A549 (cell line): ENCODE measurements around the gene NUP205. TPM values are rescaled to one million over a fixed set of nuclear protein-coding genes. Genes with fewer than 3 reads are reported as not detected.

ENCODE experiments used
- ATAC-seq, 2 experiments: fragments of 200-7000 bp in 1 of 2; fragments of >200 bp in 1 of 2; cut with Nextera tagmentation in 1 of 2; cut with Tn5 transposase in 1 of 2; 3 replicates each; pipeline versions ENCODE4 v1.8.0 to v1.9.1; 2018 to 2020; ENCODE audit warnings: mild to moderate bottlenecking in 1 of 2, moderate library complexity in 1 of 2
- CTCF ChIA-PET: fragments of 300-600 bp; sonication (Branson Sonifier 250); formaldehyde crosslinking; extraction: SDS; loops from one replicate; lab custom pipeline; 2021; ENCODE audit warnings: antibody characterized with exemption, inconsistent platforms; lab: Yijun Ruan, JAX
- POLR2A ChIA-PET: fragments of 350-600 bp; formaldehyde crosslinking; extraction: SDS; loops from one replicate; lab custom pipeline; 2021; ENCODE audit warnings: antibody characterized with exemption, inconsistent platforms; lab: Yijun Ruan, JAX
- DNase-seq, 2 experiments: peaks; one replicate each; pipeline versions ENCODE4 v3.0.0 to v3.0.0-alpha.2; 2011 to 2016; ENCODE audit warnings: low read depth in 1 of 2, low spot score in 1 of 2
- FAIRE-seq: peaks from 2 replicates; lab custom pipeline; 2011; peaks lifted over from hg19 to GRCh38; lab: Jason Lieb, UNC
- H3K27ac ChIP-seq, 2 experiments: fragments of >200 bp; sonication (Bioruptor Twin); formaldehyde crosslinking; 3 replicates each; pipeline ENCODE4 v1.5.1; 2016 to 2017
- H3K4me1 ChIP-seq: fragments of >200 bp; sonication (Bioruptor Twin); formaldehyde crosslinking; 3 replicates; pipeline ENCODE4 v1.6.1; 2016
- H3K4me2 ChIP-seq: fragments of >200 bp; sonication (Bioruptor Twin); formaldehyde crosslinking; 3 replicates; pipeline ENCODE4 v1.6.1; 2016
- H3K4me3 ChIP-seq: fragments of >200 bp; sonication (Bioruptor Twin); formaldehyde crosslinking; 3 replicates; pipeline ENCODE4 v1.5.1; 2016
- H3K9me3 ChIP-seq: fragments of >200 bp; sonication (Bioruptor Twin); formaldehyde crosslinking; 3 replicates; pipeline ENCODE4 v1.6.1; 2016
- CBX2 ChIP-seq: fragments of 200-600 bp; sonication (generic); IDR thresholded peaks from 2 replicates; pipeline ENCODE4 v1.6.1; 2016; ENCODE audit warnings: low read depth, mild to moderate bottlenecking, borderline replicate concordance
- CEBPB ChIP-seq, 2 experiments: fragments of >200 bp in 1 of 2; sonication (Bioruptor Twin) in 1 of 2; formaldehyde crosslinking in 1 of 2; IDR thresholded peaks; 2 replicates each; pipeline ENCODE4 v1.6.1; 2012 to 2016
- CHD4 ChIP-seq: fragments of 200-600 bp; sonication (generic); IDR thresholded peaks from 2 replicates; pipeline ENCODE4 v1.6.1; 2016; ENCODE audit warnings: antibody characterized with exemption, mild to moderate bottlenecking, borderline replicate concordance
- CTCF ChIP-seq: fragments of >200 bp; sonication (Bioruptor Twin); formaldehyde crosslinking; IDR thresholded peaks from 3 replicates; pipeline ENCODE4 v1.5.1; 2016
- EHF ChIP-seq: fragments of 250-450 bp; sonication (Bioruptor Pico); IDR thresholded peaks from 2 replicates; pipeline ENCODE4 v1.5.0; 2020; ENCODE audit warnings: mild to moderate bottlenecking
- ELK1 ChIP-seq: fragments of 150-350 bp; IDR thresholded peaks from 2 replicates; pipeline ENCODE4 v1.6.1; 2014; ENCODE audit warnings: low read depth, mild to moderate bottlenecking, low read length
- EP300 ChIP-seq, 2 experiments: fragments of >200 bp; sonication (Bioruptor Twin); formaldehyde crosslinking; IDR thresholded peaks; 2 replicates in 1 of 2; 3 replicates in 1 of 2; pipeline ENCODE4 v1.6.1; 2016 to 2017
- ESRRA ChIP-seq: fragments of 150-350 bp; IDR thresholded peaks from 2 replicates; pipeline ENCODE4 v1.6.1; 2014; ENCODE audit warnings: mild to moderate bottlenecking, low read length, borderline replicate concordance
- FOSB ChIP-seq: fragments of 250-450 bp; sonication (Bioruptor Pico); IDR thresholded peaks from 2 replicates; pipeline ENCODE4 v1.5.0; 2020; ENCODE audit warnings: mild to moderate bottlenecking, moderate library complexity
- FOXS1 ChIP-seq: fragments of 250-450 bp; sonication (Bioruptor Pico); IDR thresholded peaks from 2 replicates; pipeline ENCODE4 v1.5.0; 2020; ENCODE audit warnings: mild to moderate bottlenecking, moderate library complexity
- HEYL ChIP-seq: fragments of 250-450 bp; sonication (Bioruptor Pico); IDR thresholded peaks from 2 replicates; pipeline ENCODE4 v1.8.0; 2021; ENCODE audit warnings: mild to moderate bottlenecking, moderate library complexity
- JUNB ChIP-seq: fragments of >200 bp; sonication (Bioruptor Twin); formaldehyde crosslinking; IDR thresholded peaks from 2 replicates; pipeline ENCODE4 v1.6.1; 2016
- KDM5A ChIP-seq: fragments of 200-600 bp; sonication (generic); IDR thresholded peaks from 2 replicates; pipeline ENCODE4 v1.6.1; 2016; ENCODE audit warnings: antibody characterized with exemption, mild to moderate bottlenecking
- MAFK ChIP-seq: fragments of 450-650 bp; IDR thresholded peaks from 2 replicates; pipeline ENCODE4 v1.6.1; 2014; ENCODE audit not compliant: partially characterized antibody
- MAX ChIP-seq: IDR thresholded peaks from 2 replicates; pipeline ENCODE4 v1.6.1; 2012
- MAZ ChIP-seq: fragments of 150-350 bp; IDR thresholded peaks from 2 replicates; pipeline ENCODE4 v1.6.1; 2014; ENCODE audit warnings: antibody characterized with exemption, low read depth, low read length, borderline replicate concordance
- NFE2L2 ChIP-seq: fragments of 150-350 bp; conservative IDR thresholded peaks from 2 replicates; pipeline ENCODE4 v1.6.1; 2014; ENCODE audit warnings: low read length
- NR3C1 ChIP-seq: fragments of >200 bp; sonication (Bioruptor Twin); formaldehyde crosslinking; IDR thresholded peaks from 3 replicates; pipeline ENCODE4 v1.6.1; 2017
- PBX3 ChIP-seq: IDR thresholded peaks from 2 replicates; pipeline ENCODE4 v1.6.1; 2012
- POLR2AphosphoS2 ChIP-seq: conservative IDR thresholded peaks from 2 replicates; pipeline ENCODE4 v1.6.1; 2012; ENCODE audit warnings: low read length, improper control_type of control experiment, inconsistent platforms
- RAD21 ChIP-seq, 2 experiments: fragments of >200 bp in 1 of 2; sonication (Bioruptor Twin) in 1 of 2; formaldehyde crosslinking in 1 of 2; IDR thresholded peaks in 1 of 2; conservative IDR thresholded peaks in 1 of 2; 2 replicates in 1 of 2; 3 replicates in 1 of 2; pipeline ENCODE4 v1.6.1; 2012 to 2018; ENCODE audit warnings: inconsistent platforms in 1 of 2
- REST ChIP-seq: fragments of 200-600 bp; sonication (generic); IDR thresholded peaks from 2 replicates; pipeline ENCODE4 v1.6.1; 2016; ENCODE audit warnings: antibody characterized with exemption, mild to moderate bottlenecking, moderate library complexity
- RFX5 ChIP-seq: fragments of 450-650 bp; IDR thresholded peaks from 2 replicates; pipeline ENCODE4 v1.7.1; 2014; ENCODE audit warnings: antibody characterized with exemption, mild to moderate bottlenecking, moderate library complexity
- SMC3 ChIP-seq: fragments of >200 bp; sonication (Bioruptor Twin); formaldehyde crosslinking; IDR thresholded peaks from 3 replicates; pipeline ENCODE4 v1.6.1; 2018; ENCODE audit warnings: inconsistent platforms
- TFCP2L1 ChIP-seq: fragments of 250-450 bp; sonication (Bioruptor Pico); IDR thresholded peaks from 2 replicates; pipeline ENCODE4 v1.5.0; 2021; ENCODE audit warnings: mild to moderate bottlenecking
- USF2 ChIP-seq: fragments of 450-650 bp; IDR thresholded peaks from 2 replicates; pipeline ENCODE4 v1.6.1; 2014; ENCODE audit warnings: antibody characterized with exemption
- ZC3H11A ChIP-seq: fragments of 450-650 bp; IDR thresholded peaks from 2 replicates; pipeline ENCODE4 v1.6.1; 2014; ENCODE audit warnings: antibody characterized with exemption, mild to moderate bottlenecking
- ZFP36 ChIP-seq: fragments of 450-650 bp; IDR thresholded peaks from 2 replicates; pipeline ENCODE4 v1.6.1; 2014; ENCODE audit warnings: borderline replicate concordance; ENCODE audit not compliant: partially characterized antibody
- ZSCAN20 ChIP-seq: fragments of 250-450 bp; sonication (Bioruptor Pico); IDR thresholded peaks from 2 replicates; pipeline ENCODE4 v1.8.0; 2022; ENCODE audit warnings: mild to moderate bottlenecking, moderate library complexity
- WGBS: methylation state at CpG from one replicate; pipeline ENCODE4 v1.1.6; 2017; ENCODE audit errors: missing lambda C conversion rate; 5-methylcytosine and 5-hydroxymethylcytosine counted together
- polyA plus RNA-seq, 4 experiments: library from polyadenylated mRNA; depleted of rRNA in 3 of 4; stranded (reverse); fragments of >200 nt; fragmentation: RNase III in 1 of 4; extraction: RNeasy Plus Mini Kit Qiagen cat#74134 plus additional on column Dnase treatment in 1 of 4; gene quantifications; 2 replicates in 3 of 4; 3 replicates in 1 of 4; pipeline ENCODE4 v1.2.3, GENCODE V29; 2011 to 2017

Gene NUP205
- polyA plus RNA-seq, 2 of the 4 experiments (the other 2 are of a cell fraction) = 55.0 to 119 TPM

- ATAC-seq (no peak), FAIRE-seq (no peak), DNase-seq (no peak)
- Histone ChIP-seq H3K27ac (no peak overlapping the region), H3K9me3 (no peaks in the 10 kb centered on the region), H3K4me1 (peaks cover 8% of the 10 kb centered on the region), H3K4me2 (no peak overlapping the region), H3K4me3 (no peak overlapping the region)
- 90% methylated on average over 6 of the region's 6 CpGs for WGBS
- TF ChIP-seq ESRRA (no peak), MAZ (no peak), FOSB (CRISPR knock-in tag) (no peak), ZFP36 (no peak), PBX3 (no peak), ZC3H11A (no peak), FOXS1 (no peak), MAFK (no peak), RFX5 (no peak), JUNB (no peak), RAD21 (conservative IDR thresholded peaks at IDR 0.05 in 1 of 2, IDR thresholded peaks at IDR 0.05 in 1 of 2) (no peak), NFE2L2 (no peak), ZSCAN20 (CRISPR knock-in tag) (no peak), SMC3 (no peak), CTCF (no peak)
- CTCF ChIA-PET = no interaction called here
- POLR2A ChIA-PET = no interaction called here
These were observed 35.2 kb upstream of the NUP205 start for GRCh38 chr7:135522509-135522908.

- Histone ChIP-seq H3K4me1 (peaks cover 8% of the 10 kb centered on the region), H3K27ac (no peak overlapping the region)
- no peak for TF ChIP-seq MAX
- TF ChIP-seq FOXS1 = no peak
- no peak for TF ChIP-seq CBX2
- no peak for TF ChIP-seq ELK1
- no peak for TF ChIP-seq HEYL (CRISPR knock-in tag)
- no peak for TF ChIP-seq USF2
- TF ChIP-seq NR3C1 = no peak
- TF ChIP-seq SMC3 = no peak
- TF ChIP-seq KDM5A = no peak
- TF ChIP-seq ESRRA = no peak
- TF ChIP-seq EP300 (IDR thresholded peaks at IDR 0.05) = no peak
- TF ChIP-seq POLR2AphosphoS2 = no peak
- no peak for TF ChIP-seq RFX5
- no peak for TF ChIP-seq CEBPB (IDR thresholded peaks at IDR 0.05)
- TF ChIP-seq EHF (CRISPR knock-in tag) = no peak
- TF ChIP-seq PBX3 = no peak
- no peak for TF ChIP-seq REST
- TF ChIP-seq CHD4 = no peak
- TF ChIP-seq TFCP2L1 (CRISPR knock-in tag) = no peak
- TF ChIP-seq, all 56 proteins: peak for 0
- POLR2A ChIA-PET = interaction anchor here (0.7 kb wide), 1 partner anchor 27 kb away, joined by 3 read pairs; no protein-coding TSS in a partner anchor
- 79% methylated on average over 1 of the region's 1 CpG for WGBS
- DNase-seq (no peak), FAIRE-seq (no peak), ATAC-seq (no peak)
- CTCF ChIA-PET = interaction anchor here (1.3 to 2.0 kb wide), 3 partner anchors 15 to 249 kb away, joined by 3 to 8 read pairs (median 4); no protein-coding TSS in a partner anchor
- no peak overlapping the region for H3K4me3 ChIP-seq
- no peaks in the 10 kb centered on the region for H3K9me3 ChIP-seq
- H3K4me2 ChIP-seq = no peak overlapping the region
These were observed 34.6 kb upstream of the NUP205 start for GRCh38 chr7:135523146-135523545.
